ENCODE measurements around the gene SCMH1.
A peak's percentile ranks its signal among the peaks of the same experiment; 100 is the strongest.
"Not testable (repeated sequence)": the region's sequence is repeated elsewhere in the genome, so short reads cannot be mapped to it uniquely, and the experiment has no call there.

Gene SCMH1

DNA sequence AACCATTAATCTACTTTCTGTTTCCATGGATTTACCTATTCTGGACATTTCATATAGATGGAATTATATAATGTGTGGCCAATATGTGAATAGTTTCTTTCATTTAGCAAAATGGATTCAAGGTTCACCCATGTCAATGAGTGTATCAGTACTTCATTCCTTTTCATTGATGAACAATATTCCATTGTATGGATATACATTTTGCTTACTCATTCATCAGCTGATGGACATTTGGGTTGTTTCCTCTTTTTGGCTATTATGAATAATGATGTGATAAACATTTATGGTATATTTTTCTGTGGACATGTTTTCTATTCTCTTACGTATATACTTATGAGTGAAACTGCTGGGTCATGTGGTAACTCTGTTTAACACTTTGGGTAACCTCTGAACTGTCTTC is 97.8 kb downstream of the SCMH1 start:
- DNase-seq: no peak

DNA sequence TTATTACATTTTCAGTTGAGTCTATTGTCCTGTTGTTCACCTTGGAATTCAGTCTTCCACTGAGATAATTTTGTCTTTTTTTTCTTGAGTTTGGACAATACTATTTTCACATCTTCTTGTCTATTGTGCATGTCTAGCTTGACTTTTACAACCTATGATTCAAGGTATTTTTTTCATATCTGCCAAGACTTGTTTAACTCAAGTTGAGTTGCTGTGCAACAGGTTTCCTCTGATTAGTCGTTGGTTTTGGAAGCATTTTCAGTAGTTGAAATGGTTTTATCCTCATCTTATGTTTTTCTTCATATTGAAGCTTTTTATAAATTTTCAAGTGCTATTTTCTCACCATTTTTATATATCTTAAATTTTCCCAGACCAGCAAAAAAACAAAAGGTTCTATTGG is 103.6 kb downstream of the SCMH1 start:
- DNase-seq: no peak

DNA sequence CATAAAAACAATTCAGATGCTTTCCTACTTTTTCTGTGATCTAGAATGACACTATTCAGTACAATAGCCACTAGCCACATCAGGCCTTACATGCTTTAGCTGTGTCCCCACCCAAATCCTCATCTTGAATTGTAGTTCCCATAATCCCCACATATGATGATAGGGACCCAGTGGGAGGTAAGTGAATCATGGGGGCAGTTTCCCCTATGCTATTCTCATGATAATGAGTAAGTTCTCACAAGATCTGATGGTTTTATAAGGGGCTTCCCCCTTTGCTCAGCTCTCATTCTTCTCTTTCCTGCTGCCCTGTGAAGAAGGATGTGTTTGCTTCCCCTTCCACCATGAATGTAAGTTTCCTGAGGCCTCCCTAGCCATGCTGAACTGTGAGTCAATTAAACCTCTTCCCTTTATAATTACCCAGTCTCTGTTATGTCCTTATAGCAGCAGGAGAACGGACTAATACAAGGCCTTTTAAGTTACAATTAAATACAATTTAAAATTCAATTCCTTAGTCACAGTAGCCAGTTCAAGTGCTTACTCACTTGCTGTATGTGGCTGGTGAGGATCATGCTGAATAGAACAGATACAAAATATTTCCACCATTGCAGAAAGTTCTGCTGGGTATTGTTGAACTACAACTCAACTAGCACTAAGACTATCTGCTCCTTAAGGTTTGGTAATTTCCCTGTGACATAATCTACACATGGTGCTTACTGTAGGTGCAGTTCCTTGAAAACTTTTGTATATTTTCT is 106.7 kb downstream of the SCMH1 start:
- DNase-seq: no peak

GRCh38 chr1:41134325-41134724 is 107.8 kb downstream of the SCMH1 start:
- DNase-seq: not testable (repeated sequence)

- peak; percentile 34 for DNase-seq
Observed at GRCh38 chr1:41122851-41123518, 119.1 kb downstream of the SCMH1 start.

DNA sequence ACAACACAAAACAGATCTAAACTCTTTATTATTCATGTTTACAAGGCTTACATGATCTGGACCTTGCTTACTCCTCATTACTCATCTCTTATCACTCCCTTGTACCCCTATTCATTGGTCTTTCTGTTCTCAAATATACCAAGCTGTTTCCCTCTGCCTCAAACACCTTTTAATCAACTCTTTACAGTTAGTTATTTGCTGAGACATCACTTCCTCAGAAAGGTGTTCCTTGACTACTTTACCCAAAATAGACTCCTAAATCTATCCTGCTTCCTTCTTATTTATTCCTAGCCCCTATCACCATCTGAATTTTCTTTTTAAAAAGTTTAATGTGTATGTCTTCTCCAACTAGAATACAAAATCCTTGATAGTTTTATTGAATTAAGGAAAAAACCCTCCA is 120.0 kb downstream of the SCMH1 start:
- no peak for DNase-seq

- no peak for DNase-seq
Observed at GRCh38 chr1:41118645-41119044, 123.5 kb downstream of the SCMH1 start.

DNA sequence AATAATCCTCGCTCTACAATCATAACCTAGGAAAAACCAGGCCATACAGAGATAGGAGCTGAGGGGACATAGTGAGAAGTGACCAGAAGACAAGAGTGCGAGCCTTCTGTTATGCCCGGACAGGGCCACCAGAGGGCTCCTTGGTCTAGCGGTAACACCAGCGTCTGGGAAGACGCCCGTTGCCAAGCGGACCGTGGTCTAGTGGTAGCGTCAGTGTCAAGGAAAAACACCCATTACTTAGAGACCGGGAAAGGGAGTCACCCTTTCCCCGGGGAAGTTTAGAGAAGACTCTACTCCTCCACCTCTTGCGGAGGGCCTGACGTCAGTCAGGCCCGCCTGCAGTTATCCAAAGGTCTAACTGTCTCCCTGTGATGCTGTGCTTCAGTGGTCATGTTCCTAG is 124.9 kb downstream of the SCMH1 start:
- not testable (repeated sequence) for DNase-seq

DNA sequence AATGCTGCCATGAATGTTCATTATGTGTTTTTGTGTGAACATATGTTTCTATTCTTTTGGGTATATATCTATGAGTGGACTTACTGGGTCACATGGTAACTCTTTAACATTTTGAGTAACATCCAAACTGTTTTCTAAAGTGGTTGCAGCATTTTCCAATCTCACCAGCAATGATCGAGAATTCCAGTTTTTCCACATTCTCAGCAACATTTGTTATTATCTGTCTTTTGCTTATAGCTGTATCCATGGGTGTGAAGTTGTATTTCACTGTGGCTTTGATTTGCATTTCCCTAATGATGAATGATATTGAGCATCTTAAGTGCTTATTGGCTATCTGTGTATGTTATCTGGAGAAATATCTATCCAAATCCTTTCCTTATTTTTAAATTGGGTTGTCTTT is 131.4 kb downstream of the SCMH1 start:
- no peak for DNase-seq

- DNase-seq: no peak
Observed at GRCh38 chr1:41110286-41110685, 131.8 kb downstream of the SCMH1 start.

DNA sequence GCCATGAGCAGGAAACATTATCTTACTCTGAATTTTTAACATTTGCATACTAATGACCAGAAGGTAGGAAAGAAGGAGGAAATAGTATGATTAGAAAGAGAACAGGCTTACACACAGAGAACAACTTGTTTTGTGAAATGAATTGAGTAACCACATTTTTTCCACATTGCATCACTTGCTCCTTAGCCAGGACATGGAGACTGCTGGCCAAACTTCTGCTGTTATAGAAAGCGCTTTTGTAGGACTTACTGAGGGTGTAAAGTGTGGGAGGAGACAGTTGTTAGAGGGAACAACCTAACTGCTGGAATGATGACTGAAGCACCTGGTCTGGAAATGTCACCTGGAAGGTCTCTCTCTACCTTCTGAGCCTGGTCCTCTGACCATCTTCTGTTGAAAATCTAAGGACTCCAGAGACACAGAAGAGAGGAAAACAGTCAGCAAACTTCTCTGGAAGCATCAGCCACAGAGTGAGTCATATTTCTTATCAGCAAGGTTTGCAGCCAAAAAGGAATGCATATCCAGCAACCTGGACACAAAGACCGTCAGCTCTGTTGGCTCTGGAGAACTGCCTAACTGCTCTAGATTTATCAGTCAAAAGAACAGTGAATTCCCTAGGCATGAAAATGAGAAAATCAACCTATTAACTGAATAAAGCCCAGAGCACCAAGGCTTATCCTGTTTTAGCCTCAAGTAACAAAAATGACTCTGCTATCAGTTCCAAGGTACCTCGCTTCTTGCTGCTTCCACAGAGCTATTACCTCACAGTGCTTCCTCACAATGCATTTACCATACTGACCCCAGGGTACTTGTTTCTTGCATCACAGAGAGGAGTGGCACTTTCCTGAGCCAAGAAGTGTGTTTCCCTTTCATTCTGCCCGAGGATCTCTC is 132.6 kb downstream of the SCMH1 start:
- DNase-seq: peak; percentile 6

DNA sequence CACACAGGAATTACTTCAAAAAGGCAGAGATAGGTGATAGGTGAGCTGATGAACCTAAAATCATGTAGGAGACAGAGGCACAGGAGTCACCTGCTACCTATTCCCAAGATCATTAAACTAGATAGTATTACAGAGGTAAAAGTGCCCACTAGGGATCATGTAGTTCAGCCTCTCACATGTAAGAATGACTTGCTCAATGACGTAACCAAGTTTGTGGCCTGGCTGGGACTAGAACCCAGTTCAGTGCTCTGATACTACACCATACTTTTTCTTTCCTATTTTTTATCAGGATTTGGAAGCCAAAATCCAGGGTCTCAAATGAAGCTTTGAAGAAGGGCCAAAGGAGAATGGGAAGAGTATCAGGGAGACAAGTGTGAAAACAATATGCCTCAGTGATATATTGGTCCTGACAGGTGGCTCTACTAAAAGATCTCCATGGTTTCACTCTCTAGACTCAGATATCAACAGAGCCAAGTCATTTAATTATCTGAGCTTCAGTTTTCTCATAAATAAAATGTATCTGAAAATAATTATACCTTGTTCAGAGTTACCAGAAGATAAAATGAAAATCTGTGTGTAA is 133.3 kb downstream of the SCMH1 start:
- DNase-seq: no peak

- DNase-seq: no peak
Observed at GRCh38 chr1:41103766-41104165, 138.3 kb downstream of the SCMH1 start.

DNA sequence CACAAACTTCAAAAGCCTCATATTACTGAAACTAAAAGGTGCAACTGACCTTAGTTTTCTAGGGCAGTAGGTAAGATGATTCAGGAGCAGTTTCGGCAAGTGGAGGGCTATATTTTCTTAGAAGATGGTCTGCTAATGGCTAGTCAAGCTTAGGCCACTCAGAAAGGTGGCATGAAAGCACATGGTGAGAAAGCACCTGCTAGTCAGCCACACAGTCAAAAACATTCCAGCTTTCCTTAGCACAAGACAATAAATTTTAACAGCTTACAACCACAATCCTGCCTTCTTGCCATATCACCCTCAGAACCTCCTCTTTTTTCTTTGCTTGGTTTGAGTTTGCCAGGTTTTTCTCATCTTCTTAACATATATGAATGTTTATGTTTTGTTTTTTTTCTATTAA is 139.5 kb downstream of the SCMH1 start:
- DNase-seq: no peak

- no peak for DNase-seq
Observed at GRCh38 chr1:41101950-41102607, 140.0 kb downstream of the SCMH1 start.

DNA sequence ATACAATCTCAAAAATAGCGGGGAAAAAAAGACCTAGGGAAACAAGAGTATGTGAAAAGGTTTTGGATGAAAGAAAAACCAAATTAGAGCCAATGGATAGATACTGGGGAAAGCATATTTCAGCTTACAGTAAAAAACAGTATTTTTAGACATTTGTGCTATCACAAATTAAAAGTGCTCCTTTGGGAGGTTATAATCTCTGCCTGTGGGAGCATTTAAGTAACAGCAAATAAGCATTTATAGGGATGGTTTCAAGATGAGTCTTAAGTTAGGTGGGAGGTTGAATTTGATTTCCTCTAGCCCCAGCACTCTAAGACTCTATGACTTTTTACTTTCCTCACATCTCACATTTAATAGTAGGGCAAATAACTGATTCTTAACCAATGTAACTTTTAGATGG is 141.0 kb downstream of the SCMH1 start:
- no peak for DNase-seq

GRCh38 chr1:41100170-41100569 is 141.9 kb downstream of the SCMH1 start:
- no peak for DNase-seq

DNA sequence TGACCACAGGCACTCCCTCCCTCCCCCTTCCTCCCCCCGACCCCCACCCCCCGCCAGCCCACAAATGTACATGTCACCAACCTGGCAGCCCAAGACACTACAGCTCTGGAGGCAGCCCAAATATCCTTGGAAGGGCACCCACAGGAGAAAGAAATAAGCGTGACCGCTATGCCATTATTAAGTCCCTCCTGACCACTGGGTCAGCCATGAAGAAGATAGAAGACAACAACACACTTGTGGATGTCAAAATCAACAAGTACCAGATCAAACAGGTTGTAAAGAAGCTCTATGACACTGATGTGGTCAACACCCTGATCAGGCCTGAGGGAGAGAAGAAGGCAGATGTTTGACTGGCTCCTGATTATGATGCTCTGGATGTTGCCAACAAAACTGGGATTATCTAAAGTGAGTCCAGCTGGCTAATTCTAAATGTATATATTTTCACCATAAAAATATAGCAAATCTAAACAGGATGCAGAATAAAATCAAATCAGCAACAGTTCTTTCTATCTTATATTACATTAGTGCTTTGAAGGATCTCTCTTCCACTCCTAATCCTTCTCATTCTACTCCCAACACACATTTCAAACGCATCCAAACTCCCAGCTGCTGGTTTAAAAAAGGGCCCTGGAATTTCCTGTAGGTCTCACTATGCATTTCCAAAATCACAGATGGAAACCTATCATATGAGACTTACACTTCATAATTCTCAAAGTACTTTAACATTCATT is 143.2 kb downstream of the SCMH1 start:
- DNase-seq: no peak

GRCh38 chr1:41097105-41097504 is 145.0 kb downstream of the SCMH1 start:
- DNase-seq: no peak

GRCh38 chr1:41093826-41094225 is 148.3 kb downstream of the SCMH1 start:
- DNase-seq: no peak

DNA sequence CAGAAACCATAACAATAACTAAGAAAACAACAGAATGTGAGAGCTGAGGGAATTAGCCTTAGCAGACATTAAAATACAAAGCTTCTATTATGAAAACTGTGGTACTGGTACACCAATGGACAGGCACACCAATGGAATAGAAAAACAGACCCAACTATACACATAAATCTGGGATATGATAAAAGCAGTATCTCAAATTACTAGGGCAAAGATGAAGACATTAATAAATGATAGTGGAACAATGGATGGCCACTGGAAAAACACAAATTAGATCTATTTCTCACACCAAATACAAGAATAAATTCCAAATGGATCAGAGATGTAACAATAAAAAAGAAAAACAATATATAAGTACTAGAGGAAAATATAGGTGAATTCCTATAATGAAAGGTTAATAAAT is 155.2 kb downstream of the SCMH1 start:
- no peak for DNase-seq

- no peak for DNase-seq
Observed at GRCh38 chr1:41078616-41079015, 163.5 kb downstream of the SCMH1 start.

Data from activated CD4-positive, alpha-beta T cell treated with anti-CD3 and anti-CD28 coated beads, Interleukin-2, Interleukin-6, amounts not matched to agents 100 ng/mL and 50 ng/mL, durations not matched to agents 16 hours and 8 hours (primary cell).